A673 (cell line): ENCODE results near the gene EEF1G. TPM values are rescaled to one million over a fixed set of nuclear protein-coding genes. Genes with fewer than 3 reads are reported as not detected.
A peak's percentile ranks its signal among the peaks of the same experiment; 100 is the strongest.

ENCODE experiments used
- BruUV-seq: library from RNA; stranded (reverse); fragments of 400-500 nt; replicated peaks from 2 replicates; lab custom pipeline; 2021; lab: Mats Ljungman, UMichigan
- CTCF ChIA-PET: fragments of 300-600 bp; sonication (Branson Sonifier 250); formaldehyde crosslinking; loops from one replicate; lab custom pipeline; 2022; ENCODE audit warnings: antibody characterized with exemption; lab: Charles Lee
- POLR2A ChIA-PET: fragments of 300-600 bp; sonication (Branson Sonifier 250); formaldehyde crosslinking; loops from one replicate; lab custom pipeline; 2022; ENCODE audit warnings: antibody characterized with exemption; ENCODE audit not compliant: low non-redundant PET; lab: Charles Lee
- DNase-seq: peaks from one replicate; pipeline ENCODE4 v3.0.0-alpha.2; 2015; ENCODE audit warnings: low spot score
- H3K27ac ChIP-seq: fragments of 200-600 bp; sonication (generic); 2 replicates; pipeline ENCODE4 v1.5.1; 2016; ENCODE audit warnings: mixed run types, low read depth, mild to moderate bottlenecking, mixed read lengths, antibody characterized with exemption, low read length; ENCODE audit not compliant: poor library complexity, severe bottlenecking
- H3K27me3 ChIP-seq: fragments of 200-600 bp; sonication (generic); replicated peaks from 2 replicates; pipeline ENCODE4 v1.6.1; 2017; ENCODE audit warnings: mixed run types, low read depth, mild to moderate bottlenecking, mixed read lengths, antibody characterized with exemption, low read length; ENCODE audit not compliant: insufficient read depth, poor library complexity
- H3K36me3 ChIP-seq: fragments of 200-600 bp; sonication (generic); 2 replicates; pipeline ENCODE4 v1.6.1; 2016; ENCODE audit warnings: mixed run types, mild to moderate bottlenecking, mixed read lengths, antibody characterized with exemption, low read length; ENCODE audit not compliant: insufficient read depth, poor library complexity, severe bottlenecking
- H3K4me1 ChIP-seq: fragments of 200-600 bp; sonication (generic); 2 replicates; pipeline ENCODE4 v1.6.1; 2017; ENCODE audit warnings: mixed run types, mild to moderate bottlenecking, mixed read lengths, antibody characterized with exemption, low read length; ENCODE audit not compliant: insufficient read depth, poor library complexity, severe bottlenecking
- H3K4me3 ChIP-seq: fragments of 200-600 bp; sonication (generic); 2 replicates; pipeline ENCODE4 v1.5.1; 2016; ENCODE audit warnings: low read depth, mixed run types, mild to moderate bottlenecking, mixed read lengths, low read length; ENCODE audit not compliant: poor library complexity, severe bottlenecking
- H3K9me3 ChIP-seq: fragments of 200-600 bp; sonication (generic); 2 replicates; pipeline ENCODE4 v1.6.1; 2016; ENCODE audit warnings: mixed run types, low read depth, mild to moderate bottlenecking, mixed read lengths, antibody characterized with exemption, low read length; ENCODE audit not compliant: poor library complexity, severe bottlenecking
- CTCF ChIP-seq: fragments of 300-800, 200-600 bp; sonication (generic); conservative IDR thresholded peaks from 2 replicates; pipeline ENCODE4 v1.5.1; 2017; ENCODE audit warnings: low read depth, mild to moderate bottlenecking, antibody characterized with exemption, low read length, moderate library complexity, mixed read lengths
- EZH2 ChIP-seq: fragments of 200-600 bp; sonication (generic); IDR thresholded peaks from 2 replicates; pipeline ENCODE4 v1.6.1; 2017; ENCODE audit warnings: borderline replicate concordance, low read depth, mild to moderate bottlenecking, mixed read lengths, antibody characterized with exemption, low read length; ENCODE audit not compliant: poor library complexity, severe bottlenecking
- intact Hi-C: fragments of 100-400 bp; cut with micrococcal nuclease; formaldehyde crosslinking; loops from one replicate; pipeline ENCODE4 v1.10.0; 2022; ENCODE audit not compliant: unreplicated experiment
- total RNA-seq: library from RNA; stranded (reverse); gene quantifications from 2 replicates; pipeline ENCODE4 v1.2.3, GENCODE V29; 2021

Gene EEF1G
- total RNA-seq, 1 experiment from 2014 or later: 1,817 TPM

GRCh38 chr11:62610814-62611704 is 37.4 kb upstream of the EEF1G start:
- CTCF ChIA-PET: interaction anchor here (0.7 to 1.2 kb wide), 3 partner anchors 10 to 115 kb away, joined by 3 to 6 read pairs (median 5); partner anchors contain the start of gene MTA2
- TF ChIP-seq CTCF (no peak), EZH2 (no peak)
- H3K27ac ChIP-seq: peak overlapping the region; percentile 76
- no peaks in the 10 kb centered on the region for H3K9me3 ChIP-seq
- H3K36me3 ChIP-seq: no peaks in the 10 kb centered on the region
- no peak for DNase-seq
- intact Hi-C loops: no loop called here
- POLR2A ChIA-PET: interaction anchor here (0.6 to 1.0 kb wide), 2 partner anchors 9 to 20 kb away, joined by 3 to 5 read pairs; partner anchors contain the start of genes MTA2 and TUT1
- no TSS peak for BruUV-seq
- peaks cover 18% of the 10 kb centered on the region for H3K4me1 ChIP-seq
- H3K4me3 ChIP-seq: peak overlapping the region; percentile 80
- H3K27me3 ChIP-seq: no peaks in the 10 kb centered on the region

GRCh38 chr11:62610403-62610802 is 36.7 kb upstream of the EEF1G start:
- intact Hi-C loops: no loop called here
- POLR2A ChIA-PET: no interaction called here
- no peak overlapping the region for H3K4me3 ChIP-seq
- DNase-seq: no peak
- H3K4me1 ChIP-seq: peaks cover 18% of the 10 kb centered on the region
- TF ChIP-seq EZH2 (no peak), CTCF (no peak)
- no TSS peak for BruUV-seq
- no peaks in the 10 kb centered on the region for H3K27me3 ChIP-seq
- no peaks in the 10 kb centered on the region for H3K36me3 ChIP-seq
- H3K9me3 ChIP-seq: no peaks in the 10 kb centered on the region
- CTCF ChIA-PET: interaction anchor here (0.5 kb wide), 1 partner anchor 198 kb away, joined by 3 read pairs; no protein-coding TSS in a partner anchor
- H3K27ac ChIP-seq: no peak overlapping the region

- TF ChIP-seq EZH2: no peak
- TF ChIP-seq CTCF: no peak
- Histone ChIP-seq H3K4me1 (peaks cover 18% of the 10 kb centered on the region), H3K27ac (no peak overlapping the region), H3K36me3 (no peaks in the 10 kb centered on the region), H3K27me3 (no peaks in the 10 kb centered on the region), H3K9me3 (no peaks in the 10 kb centered on the region), H3K4me3 (no peak overlapping the region)
- POLR2A ChIA-PET: no interaction called here
- no peak for DNase-seq
- BruUV-seq: no TSS peak
- intact Hi-C loops: no loop called here
- CTCF ChIA-PET: no interaction called here
Measured at GRCh38 chr11:62608776-62609175, 35.1 kb upstream of the EEF1G start.
